Measurements from ENCODE around the gene ABHD12.

Gene ABHD12

DNA sequence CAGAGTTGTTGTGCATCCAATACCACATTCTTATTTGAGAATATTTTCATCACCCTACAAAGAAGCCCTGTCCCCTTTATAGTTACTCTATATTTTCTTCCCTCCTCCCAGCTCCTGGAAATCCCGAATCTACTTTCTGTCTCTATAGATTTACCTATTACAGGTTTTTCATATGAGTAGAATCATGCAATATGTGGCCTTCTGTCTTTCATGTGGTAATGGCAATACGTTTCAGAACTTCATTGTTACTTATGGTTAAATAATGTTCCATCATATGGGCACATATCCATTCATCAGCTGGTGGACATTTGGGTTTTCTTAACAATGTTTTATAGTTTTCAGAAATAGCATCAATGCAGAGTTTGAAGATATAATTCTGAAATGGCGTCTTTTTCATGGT is 33.9 kb upstream of the ABHD12 start:
- no peak for DNase-seq
- Histone ChIP-seq H3K27ac (ENCODE audit: low read length) (no peak overlapping the region), H3K36me3 (ENCODE audit: insufficient read depth, low read length) (peaks cover 93% of the 10 kb centered on the region), H3K9ac (ENCODE audit: low read depth, low read length) (no peak overlapping the region), H3K27me3 (ENCODE audit: insufficient read depth, low read length, poor library complexity) (no peaks in the 10 kb centered on the region), H3K4me1 (ENCODE audit: insufficient read depth, low read length) (no peaks in the 10 kb centered on the region), H2AFZ (ENCODE audit: low read depth, low read length) (no peak overlapping the region), H3K79me2 (ENCODE audit: insufficient read depth, low read length) (peaks cover 32% of the 10 kb centered on the region), H3K4me2 (ENCODE audit: insufficient read depth, low read length) (no peak overlapping the region), H4K20me1 (ENCODE audit: insufficient read depth, low read length) (no peaks in the 10 kb centered on the region), H3K9me3 (ENCODE audit: insufficient read depth, low read length, severe bottlenecking) (no peaks in the 10 kb centered on the region), H3K4me3 (ENCODE audit: low read depth in 1 of 2, low read length in 2 of 2) (no peak overlapping the region)
- TF ChIP-seq, protein P1, sequence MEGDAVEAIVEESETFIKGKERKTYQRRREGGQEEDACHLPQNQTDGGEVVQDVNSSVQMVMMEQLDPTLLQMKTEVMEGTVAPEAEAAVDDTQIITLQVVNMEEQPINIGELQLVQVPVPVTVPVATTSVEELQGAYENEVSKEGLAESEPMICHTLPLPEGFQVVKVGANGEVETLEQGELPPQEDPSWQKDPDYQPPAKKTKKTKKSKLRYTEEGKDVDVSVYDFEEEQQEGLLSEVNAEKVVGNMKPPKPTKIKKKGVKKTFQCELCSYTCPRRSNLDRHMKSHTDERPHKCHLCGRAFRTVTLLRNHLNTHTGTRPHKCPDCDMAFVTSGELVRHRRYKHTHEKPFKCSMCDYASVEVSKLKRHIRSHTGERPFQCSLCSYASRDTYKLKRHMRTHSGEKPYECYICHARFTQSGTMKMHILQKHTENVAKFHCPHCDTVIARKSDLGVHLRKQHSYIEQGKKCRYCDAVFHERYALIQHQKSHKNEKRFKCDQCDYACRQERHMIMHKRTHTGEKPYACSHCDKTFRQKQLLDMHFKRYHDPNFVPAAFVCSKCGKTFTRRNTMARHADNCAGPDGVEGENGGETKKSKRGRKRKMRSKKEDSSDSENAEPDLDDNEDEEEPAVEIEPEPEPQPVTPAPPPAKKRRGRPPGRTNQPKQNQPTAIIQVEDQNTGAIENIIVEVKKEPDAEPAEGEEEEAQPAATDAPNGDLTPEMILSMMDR (IDR thresholded peaks at IDR 0.05; ENCODE audit: borderline replicate concordance, extremely low read depth, low read length, poor library complexity, severe bottlenecking) = no peak
- no peak for TF ChIP-seq EZH2 (IDR thresholded peaks at IDR 0.05; ENCODE audit: borderline replicate concordance, low read depth, low read length, severe bottlenecking)
- ATAC-seq (ENCODE audit: insufficient read depth, low read depth) = no peak

DNA sequence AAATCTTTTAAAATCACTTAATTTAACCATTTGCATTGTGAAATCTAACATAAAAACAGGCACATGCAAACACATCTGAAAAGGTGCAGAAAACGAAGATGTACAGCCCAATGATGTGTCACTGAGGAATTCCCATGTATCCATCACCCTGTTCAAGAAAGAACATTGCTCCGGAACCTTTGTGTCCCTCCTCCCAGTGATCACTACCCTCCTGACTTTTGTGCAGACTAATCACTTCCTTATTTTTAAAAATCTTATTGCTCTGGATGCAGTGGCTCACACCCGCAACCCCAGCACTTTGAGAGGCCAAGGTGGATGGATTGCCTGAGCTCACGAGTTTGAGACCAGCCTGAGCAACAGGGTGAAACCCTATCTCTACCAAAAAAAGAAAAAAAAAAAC is 31.4 kb upstream of the ABHD12 start:
- no peak for TF ChIP-seq EZH2 (IDR thresholded peaks at IDR 0.05; ENCODE audit: borderline replicate concordance, low read depth, low read length, severe bottlenecking)

DNA sequence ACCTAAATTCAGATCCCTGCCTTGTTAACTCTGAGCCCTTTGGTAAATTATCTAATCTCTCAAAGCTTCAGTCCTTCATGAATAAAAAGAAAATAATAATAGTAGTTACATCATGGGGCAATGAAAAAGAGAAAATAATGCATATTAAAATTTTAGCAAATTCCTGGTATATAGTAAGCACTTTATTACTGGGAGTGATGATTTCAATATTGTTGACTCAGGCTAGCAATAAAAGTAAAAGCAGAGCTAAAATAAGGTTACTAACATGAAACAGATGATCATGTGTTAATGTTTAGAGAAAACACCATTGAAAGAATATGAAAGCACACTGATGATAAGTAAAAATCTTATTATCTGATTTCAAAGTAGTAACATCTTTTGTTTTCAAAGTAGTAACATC is 30.5 kb upstream of the ABHD12 start:
- Histone ChIP-seq H2AFZ (ENCODE audit: low read depth, low read length) (no peak overlapping the region), H3K9ac (ENCODE audit: low read depth, low read length) (no peak overlapping the region), H3K36me3 (ENCODE audit: insufficient read depth, low read length) (peaks cover 93% of the 10 kb centered on the region), H3K4me1 (ENCODE audit: insufficient read depth, low read length) (no peaks in the 10 kb centered on the region), H3K4me3 (ENCODE audit: low read depth in 1 of 2, low read length in 2 of 2) (no peak overlapping the region), H3K4me2 (ENCODE audit: insufficient read depth, low read length) (no peak overlapping the region), H3K27ac (ENCODE audit: low read length) (no peak overlapping the region), H3K27me3 (ENCODE audit: insufficient read depth, low read length, poor library complexity) (no peaks in the 10 kb centered on the region), H3K9me3 (ENCODE audit: insufficient read depth, low read length, severe bottlenecking) (no peaks in the 10 kb centered on the region), H3K79me2 (ENCODE audit: insufficient read depth, low read length) (peaks cover 35% of the 10 kb centered on the region), H4K20me1 (ENCODE audit: insufficient read depth, low read length) (no peaks in the 10 kb centered on the region)
- ATAC-seq (ENCODE audit: insufficient read depth, low read depth) (no peak), DNase-seq (no peak)
- TF ChIP-seq, protein P1 (IDR thresholded peaks at IDR 0.05; ENCODE audit: borderline replicate concordance, extremely low read depth, low read length, poor library complexity, severe bottlenecking) = no peak
- no peak for TF ChIP-seq EZH2 (IDR thresholded peaks at IDR 0.05; ENCODE audit: borderline replicate concordance, low read depth, low read length, severe bottlenecking)

More for the DNA sequence above, 31.4 kb upstream of the ABHD12 start:
- Histone ChIP-seq H4K20me1 (ENCODE audit: insufficient read depth, low read length) (no peaks in the 10 kb centered on the region), H2AFZ (ENCODE audit: low read depth, low read length) (no peak overlapping the region), H3K9me3 (ENCODE audit: insufficient read depth, low read length, severe bottlenecking) (no peaks in the 10 kb centered on the region), H3K36me3 (ENCODE audit: insufficient read depth, low read length) (peaks cover 93% of the 10 kb centered on the region), H3K4me3 (ENCODE audit: low read depth in 1 of 2, low read length in 2 of 2) (no peak overlapping the region), H3K4me1 (ENCODE audit: insufficient read depth, low read length) (no peaks in the 10 kb centered on the region), H3K79me2 (ENCODE audit: insufficient read depth, low read length) (peaks cover 35% of the 10 kb centered on the region), H3K27ac (ENCODE audit: low read length) (no peak overlapping the region), H3K27me3 (ENCODE audit: insufficient read depth, low read length, poor library complexity) (no peaks in the 10 kb centered on the region), H3K9ac (ENCODE audit: low read depth, low read length) (no peak overlapping the region), H3K4me2 (ENCODE audit: insufficient read depth, low read length) (no peak overlapping the region)
- ATAC-seq (ENCODE audit: insufficient read depth, low read depth) = no peak
- DNase-seq = no peak

DNA sequence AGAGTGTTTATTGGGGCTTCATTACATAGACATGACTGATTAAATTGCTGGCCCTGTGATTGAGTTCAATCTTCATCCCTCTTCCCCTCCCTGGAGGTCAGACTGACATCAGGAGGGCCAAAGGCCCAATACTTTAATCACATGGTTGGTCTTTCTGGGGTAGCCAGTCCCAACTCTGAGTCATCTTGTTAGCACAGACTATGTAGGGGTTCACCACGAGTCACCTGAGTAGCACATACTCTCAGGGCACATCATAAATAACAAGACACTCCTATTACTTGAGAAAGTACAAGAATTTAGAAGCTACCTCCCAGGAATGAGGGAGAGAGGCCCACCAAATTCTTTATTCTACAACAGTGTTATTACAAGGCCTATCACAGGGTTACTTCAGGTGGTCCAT is 28.1 kb upstream of the ABHD12 start:
- no peak overlapping the region for H3K4me2 ChIP-seq (ENCODE audit: insufficient read depth, low read length)
- DNase-seq (no peak), ATAC-seq (ENCODE audit: insufficient read depth, low read depth) (no peak)
- H3K27me3 ChIP-seq (ENCODE audit: insufficient read depth, low read length, poor library complexity) = no peaks in the 10 kb centered on the region
- H3K36me3 ChIP-seq (ENCODE audit: insufficient read depth, low read length) = peaks cover 92% of the 10 kb centered on the region
- H2AFZ ChIP-seq (ENCODE audit: low read depth, low read length) = no peak overlapping the region
- H3K9me3 ChIP-seq (ENCODE audit: insufficient read depth, low read length, severe bottlenecking) = no peaks in the 10 kb centered on the region
- peaks cover 47% of the 10 kb centered on the region for H3K79me2 ChIP-seq (ENCODE audit: insufficient read depth, low read length)
- TF ChIP-seq EZH2 (IDR thresholded peaks at IDR 0.05; ENCODE audit: borderline replicate concordance, low read depth, low read length, severe bottlenecking) = no peak
- TF ChIP-seq, protein P1 (IDR thresholded peaks at IDR 0.05; ENCODE audit: borderline replicate concordance, extremely low read depth, low read length, poor library complexity, severe bottlenecking) = no peak
- peaks cover 4% of the 10 kb centered on the region; the same call in 1 of the 2 replicates for H4K20me1 ChIP-seq (ENCODE audit: insufficient read depth, low read length)
- H3K4me3 ChIP-seq (ENCODE audit: low read depth in 1 of 2, low read length in 2 of 2) = no peak overlapping the region
- H3K27ac ChIP-seq (ENCODE audit: low read length) = no peak overlapping the region
- H3K4me1 ChIP-seq (ENCODE audit: insufficient read depth, low read length) = no peaks in the 10 kb centered on the region
- no peak overlapping the region for H3K9ac ChIP-seq (ENCODE audit: low read depth, low read length)

Data from DND-41 (cell line).